DMS53 (cell line): ENCODE measurements around the gene ZBTB20.
A peak's percentile ranks its signal among the peaks of the same experiment; 100 is the strongest.

ENCODE experiments used
- DNase-seq: peaks from one replicate; lab custom pipeline; 2025; lab: John Stamatoyannopoulos, UW

ZBTB20 gene

DNA sequence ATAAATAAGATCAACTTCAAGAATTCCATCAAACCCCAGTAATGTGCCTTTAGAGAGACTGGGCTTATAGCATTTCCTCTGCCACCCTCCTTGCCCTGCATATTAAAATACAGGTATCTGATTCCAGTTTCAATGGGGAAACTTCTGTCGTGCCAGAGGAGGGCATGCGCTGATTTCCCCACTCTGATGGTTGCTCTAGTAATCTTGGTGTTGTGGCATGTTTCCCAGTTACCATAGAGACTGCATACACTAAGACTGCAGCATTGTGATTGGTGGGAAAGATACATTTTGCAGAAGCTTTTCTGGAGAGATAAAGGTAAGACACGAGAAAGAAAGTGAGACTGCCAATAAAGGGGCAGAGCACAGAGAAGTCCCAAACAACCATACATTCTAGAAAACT is 627.7 kb downstream of the ZBTB20 start:
- peak; percentile 20 for DNase-seq

DNA sequence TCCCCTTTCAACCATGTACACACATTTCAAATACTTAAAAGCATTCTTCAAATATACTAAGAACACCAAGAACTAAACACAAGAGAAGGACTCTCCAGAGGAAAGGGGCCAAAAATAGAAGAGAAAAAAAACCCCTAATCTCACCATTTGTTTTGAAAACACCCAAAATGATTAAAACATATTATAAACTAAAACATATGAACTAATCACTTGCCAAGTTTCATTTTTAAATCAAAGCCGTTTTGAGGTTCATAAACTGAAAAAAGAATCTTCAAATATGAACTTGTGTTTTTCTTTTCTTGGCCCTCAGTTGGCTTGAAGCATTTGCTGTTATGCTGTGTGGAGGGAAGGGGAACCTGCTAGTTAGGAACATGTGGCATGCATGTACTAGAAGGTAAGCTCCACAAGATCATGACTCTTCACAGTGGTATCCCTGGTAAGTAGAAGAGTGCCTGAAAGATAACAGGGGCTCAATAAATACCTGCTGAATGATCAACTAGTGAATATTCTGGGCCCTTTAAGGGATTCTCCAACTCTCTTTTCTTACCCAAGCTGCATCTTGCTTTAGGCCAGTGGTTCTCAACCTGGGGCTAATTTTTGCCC is 628.8 kb downstream of the ZBTB20 start:
- no peak for DNase-seq

DNA sequence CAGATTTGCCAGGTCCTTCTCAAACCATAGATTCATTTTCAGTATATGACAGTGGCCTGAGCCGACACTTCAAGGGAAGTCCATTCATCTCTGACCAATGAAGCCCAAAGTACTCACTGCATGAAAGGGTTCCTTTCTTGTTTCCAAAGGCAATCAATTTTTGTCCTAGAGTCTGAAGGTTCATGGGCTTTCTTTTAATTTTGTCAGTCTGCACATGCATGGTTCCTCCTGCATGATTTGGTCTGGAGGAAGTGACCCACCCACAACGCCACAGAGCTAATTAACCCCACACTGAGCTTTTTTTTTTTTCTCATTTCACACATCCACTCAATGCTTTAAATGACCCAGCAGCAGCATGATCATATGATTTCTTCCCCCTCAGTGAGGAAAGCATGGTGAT is 636.9 kb downstream of the ZBTB20 start:
- no peak for DNase-seq

DNA sequence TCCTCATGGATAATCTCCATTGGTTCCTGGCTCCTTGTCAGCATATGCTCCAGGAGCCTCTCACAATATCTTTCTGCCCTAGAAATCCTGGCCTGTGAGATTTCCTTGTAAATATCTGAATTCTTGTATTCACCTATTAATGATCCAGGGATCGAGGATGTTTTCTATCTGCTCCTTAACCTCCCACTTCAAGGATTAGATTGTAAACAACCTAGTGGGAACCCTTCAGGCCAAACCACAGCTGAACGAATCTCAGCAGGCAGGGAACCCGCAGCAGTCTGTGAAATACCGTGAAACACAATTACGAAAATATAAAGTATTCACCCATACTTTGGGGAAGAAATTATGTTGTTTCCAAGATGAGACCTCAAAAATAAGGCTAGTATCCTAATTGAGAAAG is 637.3 kb downstream of the ZBTB20 start:
- DNase-seq: no peak

DNA sequence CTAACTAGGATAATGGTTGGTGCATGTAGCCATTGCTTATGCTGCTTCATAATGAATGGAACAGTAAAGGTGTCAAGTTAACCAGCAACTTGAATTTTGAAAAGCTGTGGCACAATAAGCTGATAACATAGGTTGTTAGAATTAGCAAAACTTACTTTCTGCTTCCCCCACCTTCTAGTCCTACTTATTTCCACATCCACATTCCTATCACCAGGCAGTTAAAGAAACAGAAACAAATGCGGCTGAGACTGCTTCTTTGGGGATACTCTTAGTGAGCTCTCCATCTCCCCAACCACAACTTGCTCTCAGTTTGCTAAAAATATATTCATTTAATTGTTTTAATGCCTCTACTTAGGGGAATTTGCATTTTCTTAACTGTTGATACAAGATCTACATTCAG is 638.1 kb downstream of the ZBTB20 start:
- DNase-seq: no peak

DNA sequence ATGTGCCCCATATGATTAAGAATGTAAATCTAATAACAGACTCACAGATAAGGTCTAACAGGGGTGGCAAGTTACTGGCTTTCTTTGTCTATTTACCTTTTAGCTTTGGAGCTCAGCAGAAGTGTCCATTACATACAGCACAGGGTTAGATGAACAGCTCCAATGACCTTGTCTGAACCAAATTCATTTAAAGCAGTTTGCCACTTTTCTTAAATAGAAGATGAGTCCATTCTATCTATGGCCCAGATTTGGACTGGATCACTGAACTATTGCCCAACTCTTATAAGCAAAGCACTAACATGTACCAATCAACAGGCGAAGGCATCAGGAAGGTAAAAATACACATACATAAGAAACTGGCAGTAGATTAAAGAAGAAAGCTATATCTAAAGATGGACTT is 638.9 kb downstream of the ZBTB20 start:
- no peak for DNase-seq

DNA sequence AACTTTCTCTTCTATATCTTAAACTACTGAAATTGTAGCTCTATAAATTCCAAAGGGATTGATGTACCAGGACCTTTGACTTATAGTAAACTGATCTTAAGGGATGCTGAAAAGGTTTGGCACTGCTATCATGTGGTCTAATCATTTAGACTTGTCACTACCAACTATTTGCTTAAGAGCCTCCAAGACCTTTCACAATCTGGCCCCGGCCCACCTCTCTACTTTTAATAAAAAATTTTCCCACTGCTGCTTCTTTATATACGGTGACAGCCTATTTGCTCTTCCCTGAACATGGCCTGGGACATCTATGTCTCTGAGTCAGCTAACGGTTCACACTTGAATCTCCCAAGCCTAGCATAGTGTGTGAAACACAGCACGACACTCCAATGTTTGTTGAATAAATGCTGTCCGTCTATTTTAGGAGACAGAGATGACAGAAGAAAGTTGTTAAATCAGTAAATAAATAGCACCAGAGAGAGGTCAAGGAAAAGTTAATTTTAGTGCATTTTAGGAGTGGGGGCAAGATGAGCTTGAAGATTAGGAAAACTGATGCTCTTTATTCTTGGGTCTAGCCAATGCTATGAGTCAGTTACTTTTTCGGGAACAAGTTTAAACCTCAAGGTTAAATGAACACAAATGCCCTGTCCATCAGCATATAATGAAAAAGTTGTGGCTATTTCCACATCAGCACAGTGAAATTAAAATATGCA is 640.3 kb downstream of the ZBTB20 start:
- no peak for DNase-seq

DNA sequence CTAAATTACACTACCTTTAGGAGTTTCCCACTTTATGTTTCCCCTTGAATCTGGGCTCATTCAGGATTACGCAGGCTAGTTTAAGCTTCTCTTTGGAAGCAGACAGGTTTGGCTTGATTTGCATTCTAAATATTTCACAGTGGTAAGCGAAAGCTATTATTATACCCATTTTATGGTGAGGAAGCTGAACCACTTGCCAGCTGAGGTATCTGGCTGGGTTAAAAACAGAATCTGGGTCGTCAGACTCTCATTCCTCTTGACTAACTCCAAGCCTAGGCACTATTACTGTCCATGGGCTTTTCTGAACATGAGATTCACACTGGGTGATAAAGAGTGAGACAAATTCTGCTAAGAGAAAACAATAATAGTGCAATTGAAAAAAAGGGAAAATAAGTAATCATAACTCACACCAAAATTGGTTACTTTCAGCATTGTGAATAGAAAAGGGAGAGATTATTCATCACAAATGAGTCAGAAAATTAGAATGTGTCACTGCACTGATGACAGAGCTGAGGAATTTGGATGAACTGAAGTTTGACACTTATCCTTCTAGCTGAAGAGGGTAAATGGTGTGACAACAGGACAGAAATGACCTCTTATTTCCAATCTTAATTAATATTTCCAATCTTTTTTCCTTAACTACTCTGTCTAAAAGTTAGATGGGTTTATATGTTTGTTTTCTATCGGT is 642.0 kb downstream of the ZBTB20 start:
- DNase-seq: no peak

DNA sequence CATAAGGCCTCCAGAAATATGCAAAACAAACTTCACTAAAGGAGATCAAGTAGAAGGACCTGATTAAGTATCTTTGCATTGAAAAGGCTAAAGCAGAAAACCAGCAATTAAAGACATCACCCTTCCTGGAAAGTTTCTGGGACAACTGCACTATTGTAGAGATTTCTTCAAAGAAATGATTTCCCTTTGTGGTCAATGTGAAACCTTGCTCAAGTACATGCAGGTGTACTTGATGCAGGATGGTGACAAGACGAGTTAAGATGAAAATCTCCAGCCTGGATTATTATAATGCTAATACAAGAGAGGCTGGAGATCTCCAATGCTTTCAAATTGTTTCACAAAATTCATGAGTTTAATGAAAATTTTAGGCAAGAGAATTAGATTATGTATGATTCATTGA is 644.9 kb downstream of the ZBTB20 start:
- DNase-seq: no peak

DNA sequence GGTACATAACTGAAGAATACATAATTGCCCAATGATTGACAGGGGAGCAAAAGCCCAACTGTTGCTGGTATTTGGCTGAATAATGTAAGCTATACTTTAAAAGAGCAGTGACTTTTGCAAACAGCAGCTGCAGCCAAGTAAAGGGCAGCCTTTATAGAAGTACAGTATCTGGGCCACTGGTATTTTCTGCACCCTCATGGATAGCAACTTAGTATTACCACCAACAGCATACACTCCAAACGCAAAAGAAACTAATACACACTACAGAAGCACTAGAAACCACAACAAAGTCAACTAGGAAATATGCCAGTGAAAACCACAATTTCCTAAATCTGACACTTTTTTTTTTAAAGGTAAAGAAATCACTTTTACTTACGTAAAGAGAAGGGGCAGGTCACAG is 647.1 kb downstream of the ZBTB20 start:
- no peak for DNase-seq

DNA sequence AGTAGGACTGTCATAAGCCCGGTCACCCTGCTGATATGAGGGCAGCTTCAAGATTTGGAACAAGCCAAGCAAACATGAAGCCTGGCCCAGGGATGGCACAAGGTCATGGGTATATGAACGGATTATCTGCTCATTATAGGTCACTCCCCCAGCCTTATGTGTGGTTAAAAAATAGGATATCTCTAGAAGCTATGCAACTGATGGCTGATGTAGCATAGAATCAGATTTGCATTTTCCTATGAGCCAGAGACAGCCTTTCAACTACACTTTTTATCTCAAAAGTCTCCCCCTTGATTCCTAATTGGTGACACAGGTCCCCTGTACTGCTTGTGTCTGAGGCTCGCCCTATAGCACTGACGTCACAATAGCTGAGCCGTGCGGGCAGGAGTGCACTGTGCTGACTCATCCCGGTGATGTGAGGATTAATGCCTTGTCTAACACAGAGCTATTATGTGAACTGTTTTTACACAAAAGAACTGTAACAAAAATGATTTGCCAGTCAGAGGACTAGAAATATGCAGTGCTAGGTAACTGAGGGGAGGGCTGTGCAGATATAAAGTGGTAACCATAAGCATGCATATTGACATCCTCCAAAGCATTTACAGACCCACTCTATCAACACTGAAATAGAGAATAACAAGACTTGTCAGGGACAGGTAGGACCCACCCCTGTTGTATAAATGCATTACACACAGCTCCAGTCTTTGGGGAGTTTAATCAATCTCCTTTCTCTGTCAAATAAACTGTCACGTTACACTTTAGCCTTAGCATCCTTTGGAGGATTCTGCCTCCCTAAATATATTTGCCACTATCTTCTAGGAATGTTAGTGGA is 648.3 kb downstream of the ZBTB20 start:
- peak; percentile 73 for DNase-seq

DNA sequence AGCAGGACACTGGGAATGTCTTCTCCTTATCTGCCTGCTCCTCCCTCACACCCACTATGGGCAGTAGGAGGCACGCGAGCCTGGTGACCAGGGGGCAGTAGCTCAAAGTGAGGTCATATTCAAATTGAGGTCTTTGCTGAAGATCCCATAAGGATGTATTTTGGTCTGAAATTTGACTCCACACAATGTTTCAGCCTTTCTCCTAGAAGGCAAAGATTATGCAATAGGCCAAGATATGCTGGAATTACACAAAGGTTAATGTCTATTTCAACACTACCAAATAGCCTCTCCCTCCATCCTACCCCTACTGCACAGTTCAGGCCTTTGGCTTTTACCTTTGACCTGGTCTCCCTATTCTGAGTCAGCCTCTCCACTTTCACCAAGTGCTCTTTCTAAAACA is 650.2 kb downstream of the ZBTB20 start:
- no peak for DNase-seq

DNA sequence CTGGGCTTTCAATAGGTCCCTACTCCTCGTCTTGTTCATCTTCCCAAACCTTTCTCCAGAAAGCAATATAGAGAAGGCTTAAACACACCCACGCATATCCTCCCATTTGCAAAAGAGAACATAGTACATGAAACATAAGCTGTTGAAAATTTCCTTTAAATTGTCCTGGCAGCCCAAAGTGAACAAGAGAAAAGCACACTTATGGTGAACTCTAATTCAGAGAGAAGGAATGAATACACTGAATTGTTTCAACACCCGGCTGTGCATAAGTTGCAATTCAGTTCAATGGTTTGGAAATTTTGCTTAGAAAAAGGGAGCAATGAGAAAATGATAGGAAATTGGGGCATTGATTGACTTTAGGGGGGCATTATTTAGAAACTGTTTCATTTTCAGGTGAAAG is 650.6 kb downstream of the ZBTB20 start:
- no peak for DNase-seq

DNA sequence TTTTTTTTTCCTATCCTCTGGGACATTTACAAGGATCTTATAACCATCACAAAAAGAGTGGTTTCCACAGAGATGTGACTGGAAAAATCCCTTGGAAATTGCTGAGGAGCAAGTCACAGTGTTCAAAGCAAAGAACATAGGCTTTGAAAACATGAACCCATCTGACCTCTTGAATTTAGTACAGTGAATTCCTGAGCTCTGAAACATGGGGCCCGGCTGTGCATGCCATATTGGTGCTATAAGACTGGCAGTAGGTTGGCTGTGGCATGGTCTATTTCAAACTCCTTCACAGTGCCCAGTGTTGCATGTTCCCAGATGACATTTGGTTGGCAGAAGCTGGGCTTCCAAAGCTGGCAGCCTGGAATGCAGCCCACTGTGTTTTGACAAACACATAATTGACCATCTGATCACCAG is 651.1 kb downstream of the ZBTB20 start:
- no peak for DNase-seq

DNA sequence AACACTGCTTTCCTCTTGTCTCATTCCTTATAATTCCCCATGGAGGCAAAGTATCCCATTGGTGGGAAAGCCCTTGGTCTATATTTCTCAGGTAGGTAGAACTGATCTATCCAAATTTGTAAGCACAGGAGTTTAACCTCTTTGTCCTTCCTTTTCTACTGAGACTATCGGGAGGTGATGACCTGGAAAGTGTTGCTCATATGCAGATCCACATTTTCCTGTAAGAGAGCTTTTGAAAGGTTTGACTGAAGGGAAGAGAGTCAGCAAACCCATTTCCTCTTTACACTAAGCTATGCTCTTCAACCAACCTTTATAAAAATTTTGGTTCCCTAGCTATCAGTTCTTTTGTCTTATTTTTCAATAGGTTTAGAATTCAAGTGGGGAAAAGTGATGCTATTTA is 652.6 kb downstream of the ZBTB20 start:
- no peak for DNase-seq

DNA sequence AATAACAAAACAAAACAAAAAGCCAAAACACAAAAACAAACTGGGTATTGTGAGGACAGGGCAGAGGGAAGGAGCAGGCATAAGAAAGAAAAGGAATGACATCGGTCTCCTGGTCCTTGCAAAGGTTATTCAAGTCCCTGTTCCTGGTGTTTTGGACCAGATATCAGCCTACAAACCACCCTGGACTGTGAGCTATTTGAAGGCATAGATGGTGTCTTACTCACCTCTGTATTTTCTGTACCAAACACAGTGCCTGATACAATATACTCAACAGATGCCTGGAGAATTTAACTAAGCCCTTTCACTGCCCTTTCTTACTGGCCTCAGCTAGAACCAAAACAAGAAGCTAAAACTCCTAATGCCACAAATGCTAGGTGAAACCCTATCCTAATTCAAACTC is 656.3 kb downstream of the ZBTB20 start:
- no peak for DNase-seq

DNA sequence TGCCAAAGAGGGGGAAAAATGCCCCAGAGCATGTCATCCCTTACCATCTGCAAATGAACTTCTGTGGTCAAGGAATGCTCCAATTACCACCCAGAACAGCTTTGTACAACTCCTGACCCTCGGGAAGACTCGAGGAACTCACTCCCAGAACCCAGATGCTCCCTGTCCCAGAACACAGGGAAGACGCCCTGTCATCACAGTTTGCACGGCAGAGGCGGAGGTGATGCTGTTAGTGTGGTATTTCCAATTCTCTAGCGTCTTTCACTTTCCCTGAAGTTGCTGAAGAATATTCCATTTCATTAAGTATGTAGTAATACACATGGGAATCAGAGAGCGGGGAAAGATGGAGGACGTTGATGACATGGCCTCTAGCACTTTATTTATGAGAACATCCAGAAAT is 659.6 kb downstream of the ZBTB20 start:
- DNase-seq: no peak

DNA sequence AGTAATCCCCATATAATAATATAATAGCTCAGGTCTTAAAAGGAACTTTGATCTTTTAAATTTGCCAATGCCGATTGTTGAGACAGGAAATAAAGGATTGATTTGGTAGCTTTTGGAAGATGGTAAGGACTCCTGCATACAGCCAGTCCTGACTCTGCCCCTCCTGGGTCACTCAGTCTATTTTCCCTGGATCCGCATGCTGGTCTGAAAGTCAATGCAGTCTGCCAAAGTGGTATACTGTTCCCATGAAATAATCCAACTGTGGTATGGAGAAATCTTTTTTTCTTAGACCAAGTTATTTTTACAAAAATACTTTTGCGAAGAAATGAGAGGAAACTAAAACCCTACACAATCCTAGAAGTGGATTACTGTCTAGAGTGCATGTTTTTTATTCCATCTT is 662.2 kb downstream of the ZBTB20 start:
- DNase-seq: no peak

DNA sequence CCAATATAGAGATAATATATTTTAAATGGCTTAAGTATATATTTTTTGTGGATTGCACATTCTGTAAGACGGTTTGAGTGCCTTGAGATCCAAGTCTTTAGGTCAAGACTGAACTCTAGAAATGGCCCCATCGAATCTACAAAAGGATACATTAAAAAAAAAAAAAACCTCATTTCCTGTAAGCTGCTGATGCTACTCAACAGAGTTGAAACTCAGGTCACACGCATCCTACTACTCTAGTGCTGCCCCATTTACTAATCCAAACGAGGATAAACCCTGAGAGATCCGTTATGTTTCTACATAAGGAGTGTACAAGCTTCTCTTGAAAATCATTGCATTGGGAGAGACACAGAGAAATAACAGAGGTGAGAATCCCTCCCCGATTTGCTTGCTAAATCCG is 666.0 kb downstream of the ZBTB20 start:
- DNase-seq: no peak

DNA sequence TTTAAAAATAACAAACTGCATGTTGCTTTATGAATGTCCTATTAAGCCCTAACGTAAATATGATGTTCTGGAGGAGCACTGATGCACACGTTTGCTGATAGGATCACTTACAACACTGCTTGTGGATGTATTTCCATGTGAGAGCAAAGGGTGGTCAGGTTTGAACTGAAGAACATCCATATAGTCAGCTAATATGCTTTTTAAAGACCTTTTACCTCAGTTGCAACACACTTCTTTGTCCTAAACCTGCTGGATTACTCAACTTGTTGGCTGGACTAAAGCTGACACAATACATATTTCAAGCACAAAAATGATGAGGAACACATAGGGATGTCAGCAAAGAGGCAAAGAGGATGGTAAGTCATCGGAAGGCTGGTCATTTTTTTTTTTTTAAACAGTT is 666.6 kb downstream of the ZBTB20 start:
- DNase-seq: no peak

DNA sequence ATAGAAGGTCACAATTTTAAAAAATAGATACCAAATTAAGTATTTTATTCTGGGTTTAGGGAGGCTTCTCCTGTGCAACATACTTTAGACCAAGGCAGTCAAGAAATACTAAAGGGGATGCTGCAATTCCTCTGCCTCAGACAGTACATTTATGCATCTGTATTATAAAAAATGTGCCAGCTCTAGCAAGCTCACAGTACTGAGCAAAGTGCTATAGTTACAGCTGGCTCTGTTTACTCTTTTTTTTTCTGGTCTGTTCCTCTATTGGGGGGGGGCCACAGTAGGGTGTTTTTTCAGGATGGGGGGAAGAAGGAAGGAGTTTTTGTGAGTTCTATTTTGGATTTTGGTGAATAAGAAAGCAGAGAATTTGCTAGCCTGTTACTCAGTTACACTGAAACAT is 668.3 kb downstream of the ZBTB20 start:
- no peak for DNase-seq

DNA sequence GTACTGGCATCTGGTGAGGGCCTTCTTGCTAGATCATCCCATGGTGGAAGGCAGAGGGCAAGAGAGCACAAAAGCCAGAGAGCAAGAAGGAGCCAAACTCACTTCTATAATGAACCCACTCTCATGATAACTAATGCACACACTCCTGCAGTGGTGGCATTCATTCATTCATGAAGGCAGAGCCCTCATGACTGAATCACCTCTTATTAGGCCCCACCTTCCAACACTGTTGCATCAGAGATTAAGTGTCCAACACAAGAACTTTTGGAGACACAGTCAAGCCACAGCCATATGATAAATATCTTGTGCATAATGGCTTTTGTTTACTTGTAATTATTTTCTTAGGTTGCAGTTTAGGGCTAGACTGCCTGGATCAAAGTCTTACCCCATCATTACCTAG is 670.6 kb downstream of the ZBTB20 start:
- no peak for DNase-seq

DNA sequence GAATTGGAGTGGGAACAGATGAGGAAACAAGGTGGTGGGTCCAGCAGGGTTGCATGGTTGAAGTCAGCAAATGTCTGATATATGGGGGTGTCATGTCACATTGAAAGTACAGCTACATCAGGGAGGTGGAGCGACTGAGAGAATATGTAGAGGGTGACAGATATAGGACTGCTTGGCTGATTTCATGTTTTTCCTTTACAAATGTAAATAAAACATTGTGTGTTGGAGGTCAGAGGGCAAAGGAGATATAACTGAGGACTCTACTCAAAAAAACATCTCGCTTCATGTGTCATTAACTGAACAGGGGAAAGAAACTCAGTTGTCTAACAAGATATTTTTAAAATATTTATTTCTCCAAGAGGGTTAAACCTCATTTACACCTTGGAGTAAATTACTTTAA is 675.6 kb downstream of the ZBTB20 start:
- no peak for DNase-seq
